Fibroblast of lung (primary cell): ENCODE measurements around the gene DRD1. TPM values are rescaled to one million over a fixed set of nuclear protein-coding genes. Genes with fewer than 3 reads are reported as not detected.

Experiments
- DNase-seq, 2 donors: peaks; one replicate each; pipeline versions ENCODE4 v3.0.0 to v3.0.0-alpha.2; 2010; ENCODE audit warnings: low read depth in 2 of 2
- H2AFZ ChIP-seq: 2 replicates; pipeline ENCODE4 v1.5.1; 2012; ENCODE audit warnings: low read length, control low read depth, inconsistent platforms
- H3K27ac ChIP-seq: 2 replicates; pipeline ENCODE4 v1.5.1; 2011; ENCODE audit warnings: low read length, control low read depth; ENCODE audit not compliant: insufficient read depth
- H3K27me3 ChIP-seq: 2 replicates; pipeline ENCODE4 v1.5.1; 2011; ENCODE audit warnings: mild to moderate bottlenecking, low read length; ENCODE audit not compliant: control insufficient read depth, insufficient read depth
- H3K36me3 ChIP-seq: 2 replicates; pipeline ENCODE4 v1.5.1; 2011; ENCODE audit warnings: low read length; ENCODE audit not compliant: control insufficient read depth, insufficient read depth
- H3K4me1 ChIP-seq: 2 replicates; pipeline ENCODE4 v1.5.1; 2011; ENCODE audit warnings: low read length; ENCODE audit not compliant: control insufficient read depth, insufficient read depth; ENCODE audit errors: extremely low read depth
- H3K4me2 ChIP-seq: 2 replicates; pipeline ENCODE4 v1.5.1; 2011; ENCODE audit warnings: low read length, control low read depth; ENCODE audit not compliant: insufficient read depth; ENCODE audit errors: extremely low read depth
- H3K4me3 ChIP-seq, 4 experiments: fragments of 200-600 bp in 1 of 4; sonication (generic) in 1 of 4; replicated peaks in 1 of 4; 2 replicates each; pipeline ENCODE4 v1.5.1; 2011 to 2016; ENCODE audit warnings: low read length in 4 of 4, low read depth in 3 of 4, mild to moderate bottlenecking in 3 of 4, control low read depth in 2 of 4, inconsistent platforms in 1 of 4, mixed read lengths in 1 of 4; ENCODE audit not compliant: insufficient read depth in 1 of 4; ENCODE audit errors: control extremely low read depth in 1 of 4
- H3K79me2 ChIP-seq: 2 replicates; pipeline ENCODE4 v1.5.1; 2012; ENCODE audit warnings: mild to moderate bottlenecking, low read length, inconsistent platforms; ENCODE audit not compliant: control insufficient read depth, insufficient read depth
- H3K9ac ChIP-seq: 2 replicates; pipeline ENCODE4 v1.5.1; 2011; ENCODE audit warnings: mild to moderate bottlenecking, low read length, control low read depth; ENCODE audit not compliant: insufficient read depth
- H3K9me3 ChIP-seq: 2 replicates; pipeline ENCODE4 v1.5.1; 2012; ENCODE audit warnings: low read depth, low read length; ENCODE audit not compliant: control insufficient read depth, insufficient read depth
- H4K20me1 ChIP-seq: 2 replicates; pipeline ENCODE4 v1.5.1; 2011; ENCODE audit warnings: low read length; ENCODE audit not compliant: control insufficient read depth, insufficient read depth; ENCODE audit errors: extremely low read depth
- CTCF ChIP-seq, 2 donors: IDR thresholded peaks in 1 of 2; conservative IDR thresholded peaks in 1 of 2; 1 replicate in 1 of 2; 2 replicates in 1 of 2; pipeline ENCODE4 v1.5.1; 2011 to 2012; ENCODE audit warnings: low read length in 2 of 2, control low read depth in 1 of 2, inconsistent platforms in 1 of 2, low read depth in 1 of 2, mild to moderate bottlenecking in 1 of 2
- EZH2 ChIP-seq: IDR thresholded peaks from 2 replicates; pipeline ENCODE4 v1.5.1; 2012; ENCODE audit warnings: low read length, control low read depth, mild to moderate bottlenecking; ENCODE audit errors: missing control alignments
- polyA plus RNA-seq, 2 donors: library from polyadenylated mRNA; depleted of rRNA in 1 of 2; stranded (reverse) in 1 of 2; unstranded in 1 of 2; fragments of >200 nt; gene quantifications; 2 replicates each; pipeline ENCODE4 v1.2.1, GENCODE V29; 2011 to 2012; ENCODE audit warnings: missing spikeins in 1 of 2
- total RNA-seq: library from RNA; depleted of rRNA; stranded (reverse); fragments of >200 nt; gene quantifications from 2 replicates; pipeline ENCODE4 v1.2.1, GENCODE V29; 2014

DRD1 gene
- total and polyA plus RNA-seq, 2 donors (not counting 1 experiment from before 2014, with no cell fraction given), result 0.19 to 2.0 TPM

GRCh38 chr5:175483337-175483736, 39.4 kb upstream of the DRD1 start:
- Histone ChIP-seq H4K20me1 (peaks cover 4% of the 10 kb centered on the region), H3K9me3 (no peaks in the 10 kb centered on the region), H3K27ac (no peak overlapping the region), H3K4me2 (no peak overlapping the region), H3K4me3 (no peak overlapping the region), H3K9ac (no peak overlapping the region), H3K79me2 (peaks cover 92% of the 10 kb centered on the region), H3K36me3 (no peaks in the 10 kb centered on the region), H3K27me3 (no peaks in the 10 kb centered on the region), H3K4me1 (no peaks in the 10 kb centered on the region), H2AFZ (no peak overlapping the region)
- DNase-seq, result no peak
- no peak for TF ChIP-seq CTCF (conservative IDR thresholded peaks at IDR 0.05 in 1 of 2, IDR thresholded peaks at IDR 0.05 in 1 of 2; ENCODE audit: low read depth in 1 of 2, low read length in 2 of 2)
- no peak for TF ChIP-seq EZH2

GRCh38 chr5:175479125-175479881, 35.3 kb upstream of the DRD1 start:
- no peak for DNase-seq
- Histone ChIP-seq H3K4me3 (peak overlapping the region; percentile 84 to 96 (median 90)), H2AFZ (peak overlapping the region; percentile 94), H3K4me2 (peak overlapping the region; percentile 85), H3K9me3 (no peaks in the 10 kb centered on the region), H3K27ac (peak overlapping the region; percentile 82), H3K9ac (peak overlapping the region; percentile 83), H3K79me2 (peaks cover 55% of the 10 kb centered on the region), H3K4me1 (no peaks in the 10 kb centered on the region), H4K20me1 (no peaks in the 10 kb centered on the region), H3K36me3 (no peaks in the 10 kb centered on the region), H3K27me3 (peaks cover 6% of the 10 kb centered on the region)
- TF ChIP-seq EZH2, result no peak
- no peak for TF ChIP-seq CTCF (conservative IDR thresholded peaks at IDR 0.05 in 1 of 2, IDR thresholded peaks at IDR 0.05 in 1 of 2; ENCODE audit: low read depth in 1 of 2, low read length in 2 of 2)

DNA sequence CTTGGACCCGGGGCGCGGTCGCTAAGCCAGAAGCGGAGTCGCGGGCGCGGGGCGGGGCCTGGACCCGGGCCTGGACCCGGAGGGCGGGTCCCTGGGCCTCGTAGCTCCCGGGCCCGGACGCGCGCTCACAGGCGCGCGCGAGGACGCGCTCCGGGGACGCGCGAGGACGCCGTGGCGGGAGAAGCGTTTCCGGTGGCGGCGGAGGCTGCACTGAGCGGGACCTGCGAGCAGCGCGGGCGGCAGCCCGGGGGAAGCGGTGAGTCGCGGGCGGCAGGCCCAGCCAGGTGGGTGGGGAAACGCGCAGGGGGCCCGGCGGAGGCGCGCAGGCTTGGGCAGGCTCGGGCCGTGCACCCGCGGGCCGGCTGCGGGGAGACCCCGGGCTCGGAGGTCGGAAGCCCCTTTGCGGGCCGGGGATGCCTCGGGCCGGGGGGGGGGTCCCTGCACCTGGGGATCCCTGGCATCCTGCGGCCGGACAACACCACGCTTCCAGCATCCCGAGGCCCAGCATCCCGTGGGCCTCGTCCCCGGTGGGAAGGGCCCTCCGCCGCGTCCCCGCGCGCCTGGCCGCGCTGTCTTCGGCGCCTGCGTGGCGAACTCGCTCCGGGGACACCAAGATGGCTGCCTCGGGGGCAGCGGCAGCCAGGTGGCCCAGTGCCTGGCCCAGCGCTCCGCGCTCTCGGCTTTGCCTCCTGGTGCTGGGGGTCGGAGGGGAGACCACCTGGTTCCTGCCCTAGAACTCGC, 34.6 kb upstream of the DRD1 start, which contains the start of gene SFXN1:
Gene SFXN1 (plus strand): TSS at position 177 of the 741 bp plus-strand sequence. CDS start 13,544 bp downstream, outside the sequence.
- Histone ChIP-seq H3K9me3 (no peaks in the 10 kb centered on the region), H2AFZ (peak within 1 kb of the TSS; percentile 94), H3K27me3 (peaks cover 7% of the 10 kb centered on the region), H4K20me1 (no peaks in the 10 kb centered on the region), H3K4me3 (peak within 1 kb of the TSS; percentile 84 to 96 (median 90)), H3K4me2 (peak within 1 kb of the TSS; percentile 86), H3K79me2 (peaks cover 48% of the 10 kb centered on the region), H3K36me3 (no peaks in the 10 kb centered on the region), H3K27ac (peak within 1 kb of the TSS; percentile 82), H3K4me1 (no peaks in the 10 kb centered on the region), H3K9ac (peak within 1 kb of the TSS; percentile 83)
- TF ChIP-seq EZH2 (no peak), CTCF (conservative IDR thresholded peaks at IDR 0.05 in 1 of 2, IDR thresholded peaks at IDR 0.05 in 1 of 2; ENCODE audit: low read depth in 1 of 2, low read length in 2 of 2) (no peak)
- DNase-seq, result peak; percentile 69 to 70
